Measurements from ENCODE around the gene PTPRE. TPM values are rescaled to one million over a fixed set of nuclear protein-coding genes. Genes with fewer than 3 reads are reported as not detected.

The PTPRE gene
- total and polyA plus RNA-seq, 9 donors = 3.3 to 6.3 (median 4.4) TPM

DNA sequence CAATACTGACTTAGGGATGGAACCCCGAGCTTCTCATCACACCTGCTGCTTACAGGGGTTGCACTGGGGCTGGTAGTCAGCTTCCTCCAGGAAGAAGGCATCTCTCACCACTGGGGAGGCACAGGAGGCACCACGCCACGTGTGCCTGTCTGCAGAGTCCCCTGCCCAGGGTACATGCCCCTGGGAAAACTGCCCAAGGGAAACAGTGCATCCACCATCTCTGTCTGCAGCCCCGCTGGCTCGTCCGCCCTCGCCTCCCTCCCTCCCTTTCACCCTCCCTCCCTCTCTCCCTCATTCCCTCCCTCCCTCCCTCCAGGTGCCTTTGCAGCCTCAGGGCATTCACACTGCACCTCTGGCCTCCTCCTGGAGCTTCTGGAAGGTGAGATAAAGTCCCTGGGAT, 101.1 kb downstream of the PTPRE start:
- Histone ChIP-seq H3K27me3 (ENCODE audit: control insufficient read depth, insufficient read depth, low read length) (peaks cover 3% of the 10 kb centered on the region), H3K27ac (ENCODE audit: low read length) (no peak overlapping the region), H3K4me1 (ENCODE audit: control insufficient read depth, insufficient read depth, low read length) (peaks cover 9% of the 10 kb centered on the region), H3K4me3 (ENCODE audit: low read length) (no peak overlapping the region), H3K9me3 (replicated peaks; ENCODE audit: control insufficient read depth, low read depth, low read length) (no peaks in the 10 kb centered on the region), H3K36me3 (ENCODE audit: control insufficient read depth, insufficient read depth, low read length) (no peaks in the 10 kb centered on the region)
- WGBS (ENCODE audit: insufficient coverage) = 75% methylated on average over 3 of the region's 7 CpGs
- no peak for DNase-seq

DNA sequence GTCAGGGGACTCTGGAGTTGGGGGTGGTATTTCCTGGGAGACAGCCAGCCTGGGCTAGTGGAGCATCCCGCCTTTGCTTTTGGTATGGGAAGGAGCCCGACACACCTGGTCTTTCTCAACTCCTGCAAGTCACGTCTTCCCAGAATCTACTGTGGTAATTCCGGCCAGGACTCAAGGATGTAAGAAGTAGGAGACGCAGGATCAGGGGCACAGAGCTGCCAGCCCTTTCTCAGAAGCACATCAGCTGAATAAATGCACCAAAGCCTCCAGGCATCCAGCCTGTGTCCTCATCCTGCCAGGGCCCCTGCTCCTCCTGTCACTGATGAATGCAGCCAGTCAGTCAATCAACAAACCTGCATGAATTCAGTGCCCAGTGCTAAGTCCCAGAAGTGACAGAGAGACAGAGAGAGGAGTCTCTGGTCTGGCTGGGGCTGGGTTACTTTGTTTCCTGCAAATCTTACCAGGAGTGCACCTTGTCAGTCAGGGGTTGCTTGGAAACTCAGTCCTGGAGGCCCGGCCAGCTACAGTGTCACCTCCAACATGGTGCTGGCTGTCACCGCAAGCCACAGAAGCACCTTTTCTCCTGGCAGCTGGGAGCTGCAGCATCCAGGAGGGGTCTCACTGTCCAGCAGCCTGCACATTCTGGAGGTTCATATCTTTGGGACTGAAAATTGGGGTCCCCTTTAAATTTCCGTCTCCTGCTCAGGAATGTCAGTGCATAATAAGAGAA, 101.8 kb downstream of the PTPRE start:
- no peak overlapping the region for H3K4me3 ChIP-seq (ENCODE audit: low read length)
- 73% methylated on average over 4 of the region's 8 CpGs for WGBS (ENCODE audit: insufficient coverage)
- no peaks in the 10 kb centered on the region for H3K36me3 ChIP-seq (ENCODE audit: control insufficient read depth, insufficient read depth, low read length)
- DNase-seq = no peak
- H3K27me3 ChIP-seq (ENCODE audit: control insufficient read depth, insufficient read depth, low read length) = peaks cover 3% of the 10 kb centered on the region
- H3K27ac ChIP-seq (ENCODE audit: low read length) = no peak overlapping the region
- H3K9me3 ChIP-seq (replicated peaks; ENCODE audit: control insufficient read depth, low read depth, low read length) = no peaks in the 10 kb centered on the region
- peaks cover 9% of the 10 kb centered on the region for H3K4me1 ChIP-seq (ENCODE audit: control insufficient read depth, insufficient read depth, low read length)

DNA sequence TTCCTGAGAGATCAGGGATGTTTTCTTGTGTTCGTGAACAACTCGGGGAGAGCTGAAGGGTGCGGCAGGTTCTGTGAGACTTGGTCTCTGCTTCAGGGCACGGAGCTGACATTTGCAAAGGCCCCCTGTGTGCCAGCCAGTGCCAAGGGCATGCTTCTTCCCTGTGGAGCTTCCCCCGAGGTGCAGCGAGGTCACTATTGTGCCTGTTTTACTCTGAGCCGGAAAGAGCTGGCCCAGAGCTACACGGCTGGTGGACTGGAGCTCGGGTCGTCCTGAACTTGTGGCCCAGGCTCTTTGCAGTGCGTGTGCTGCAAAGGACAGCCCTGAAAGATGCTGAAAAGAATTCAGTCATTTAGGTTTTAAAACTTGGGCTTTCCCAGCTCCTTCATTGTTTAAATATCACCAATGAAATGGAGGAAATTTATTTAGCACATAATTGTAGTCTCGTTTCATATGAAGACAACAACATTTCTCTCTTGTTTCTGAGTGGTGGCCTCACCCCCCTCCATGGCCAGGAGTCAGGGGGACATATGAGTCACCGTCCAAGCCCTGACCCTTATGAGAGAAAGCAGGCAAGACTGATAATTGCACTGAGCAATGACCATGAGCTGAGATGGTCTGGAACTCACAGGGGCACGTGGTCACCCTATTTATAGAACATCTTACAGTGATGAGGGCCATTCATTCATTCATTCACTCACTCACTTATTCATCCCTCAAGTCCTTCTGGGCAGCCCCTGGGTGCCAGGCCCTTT, 102.6 kb downstream of the PTPRE start:
- no peak overlapping the region for H3K27ac ChIP-seq (ENCODE audit: low read length)
- 62% methylated on average over 11 of the region's 14 CpGs for WGBS (ENCODE audit: insufficient coverage)

DNA sequence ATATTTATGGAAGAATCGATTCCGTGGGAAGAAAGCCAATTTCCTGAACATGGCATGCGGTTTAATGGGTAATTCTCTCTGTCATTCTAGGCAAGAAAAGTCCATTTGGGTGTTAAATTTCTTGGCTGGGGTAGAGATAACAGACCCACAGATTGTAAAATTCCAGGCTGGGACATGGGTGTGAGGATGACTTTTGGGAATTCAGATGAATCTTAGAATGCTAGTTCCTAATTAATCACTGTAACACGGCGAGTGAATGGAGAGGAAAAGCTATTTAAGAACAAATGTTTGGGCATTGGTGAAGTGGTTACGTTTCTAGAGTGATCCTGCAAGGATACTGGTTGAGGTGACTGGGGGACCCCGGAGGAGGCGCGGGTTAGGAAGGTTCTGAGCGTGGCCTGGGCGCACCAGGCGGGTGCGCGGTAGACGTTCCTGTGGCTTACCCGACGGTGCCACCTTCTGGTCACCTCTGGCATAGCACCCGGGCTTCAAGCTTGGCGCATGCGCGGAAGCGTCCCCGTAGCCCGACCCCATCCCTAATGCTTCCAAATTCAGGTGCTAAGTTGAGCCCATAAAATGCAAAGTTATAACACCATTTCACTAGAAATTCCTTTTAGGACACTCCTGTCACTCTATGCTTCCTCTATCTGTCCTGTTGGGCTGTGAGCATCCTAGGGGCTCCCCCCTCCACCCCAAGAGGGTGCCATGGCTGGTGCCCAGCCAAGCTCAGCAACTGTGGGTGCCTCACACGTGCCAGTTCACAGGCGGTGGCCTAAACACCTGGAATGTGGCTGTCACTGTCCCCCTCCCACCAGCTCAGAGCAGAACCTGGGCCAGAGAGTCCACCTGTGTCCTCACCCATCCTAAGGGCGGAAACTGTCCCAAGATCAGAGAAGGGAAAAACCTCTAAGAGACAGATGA, 104.4 kb downstream of the PTPRE start:
- H3K9me3 ChIP-seq (replicated peaks; ENCODE audit: control insufficient read depth, low read depth, low read length) = no peaks in the 10 kb centered on the region
- no peak overlapping the region for H3K27ac ChIP-seq (ENCODE audit: low read length)
- peak; percentile 77 for DNase-seq
- H3K36me3 ChIP-seq (ENCODE audit: control insufficient read depth, insufficient read depth, low read length) = no peaks in the 10 kb centered on the region
- no peak overlapping the region for H3K4me3 ChIP-seq (ENCODE audit: low read length)
- H3K4me1 ChIP-seq (ENCODE audit: control insufficient read depth, insufficient read depth, low read length) = peaks cover 9% of the 10 kb centered on the region
- 15% methylated on average over 25 of the region's 27 CpGs for WGBS (ENCODE audit: insufficient coverage)
- H3K27me3 ChIP-seq (ENCODE audit: control insufficient read depth, insufficient read depth, low read length) = peaks cover 3% of the 10 kb centered on the region

More for the DNA sequence above, 102.6 kb downstream of the PTPRE start:
- DNase-seq = no peak
- H3K9me3 ChIP-seq (replicated peaks; ENCODE audit: control insufficient read depth, low read depth, low read length) = no peaks in the 10 kb centered on the region
- H3K4me3 ChIP-seq (ENCODE audit: low read length) = no peak overlapping the region
- peaks cover 3% of the 10 kb centered on the region for H3K27me3 ChIP-seq (ENCODE audit: control insufficient read depth, insufficient read depth, low read length)
- H3K4me1 ChIP-seq (ENCODE audit: control insufficient read depth, insufficient read depth, low read length) = peaks cover 9% of the 10 kb centered on the region
- no peaks in the 10 kb centered on the region for H3K36me3 ChIP-seq (ENCODE audit: control insufficient read depth, insufficient read depth, low read length)

DNA sequence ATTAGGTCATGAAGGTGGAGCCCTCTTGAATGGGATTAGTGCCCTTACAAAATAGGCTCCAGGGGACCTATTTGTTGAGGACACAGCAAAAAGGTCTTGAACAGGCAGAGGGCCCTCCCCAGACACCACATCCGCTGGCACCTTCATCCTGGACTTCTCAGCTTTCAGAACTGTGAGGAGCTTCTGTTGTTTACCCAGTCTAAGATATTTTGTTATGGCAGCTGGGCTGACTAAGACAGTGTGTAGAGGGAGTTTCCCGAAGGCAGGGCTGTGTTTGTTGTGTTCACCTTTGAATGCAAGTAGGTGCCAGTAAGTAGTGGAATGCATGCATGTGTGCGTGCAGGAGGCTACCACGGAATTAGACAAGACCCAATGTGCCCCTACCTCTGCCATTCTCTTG, 106.7 kb downstream of the PTPRE start:
- Histone ChIP-seq H3K4me3 (ENCODE audit: low read length) (no peak overlapping the region), H3K27me3 (ENCODE audit: control insufficient read depth, insufficient read depth, low read length) (peaks cover 3% of the 10 kb centered on the region), H3K36me3 (ENCODE audit: control insufficient read depth, insufficient read depth, low read length) (no peaks in the 10 kb centered on the region), H3K9me3 (replicated peaks; ENCODE audit: control insufficient read depth, low read depth, low read length) (no peaks in the 10 kb centered on the region), H3K27ac (ENCODE audit: low read length) (no peak overlapping the region), H3K4me1 (ENCODE audit: control insufficient read depth, insufficient read depth, low read length) (peaks cover 21% of the 10 kb centered on the region)
- 67% methylated on average over 2 of the region's 4 CpGs for WGBS (ENCODE audit: insufficient coverage)
- no peak for DNase-seq

DNA sequence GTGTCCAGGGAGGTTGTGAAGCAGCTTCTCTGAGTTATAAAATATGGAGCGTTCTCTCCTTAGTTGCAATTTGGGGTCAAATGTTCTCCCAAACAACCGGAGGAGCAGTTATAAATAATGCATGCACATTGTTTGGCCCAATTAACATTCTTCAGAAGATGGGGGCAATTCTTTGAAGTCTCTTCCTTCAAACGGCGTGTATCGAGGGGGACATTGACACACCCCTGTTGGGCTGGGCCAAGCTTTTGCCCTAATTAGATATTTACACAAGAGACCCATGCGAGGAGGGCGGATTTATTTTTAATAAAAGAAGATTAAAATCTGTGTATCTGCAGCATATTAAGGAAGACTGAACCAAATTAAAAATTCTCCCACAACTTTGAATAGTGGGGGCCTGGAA, 107.3 kb downstream of the PTPRE start:
- Histone ChIP-seq H3K27ac (ENCODE audit: low read length) (no peak overlapping the region), H3K4me1 (ENCODE audit: control insufficient read depth, insufficient read depth, low read length) (peaks cover 23% of the 10 kb centered on the region), H3K9me3 (replicated peaks; ENCODE audit: control insufficient read depth, low read depth, low read length) (no peaks in the 10 kb centered on the region), H3K4me3 (ENCODE audit: low read length) (no peak overlapping the region), H3K27me3 (ENCODE audit: control insufficient read depth, insufficient read depth, low read length) (peaks cover 2% of the 10 kb centered on the region), H3K36me3 (ENCODE audit: control insufficient read depth, insufficient read depth, low read length) (no peaks in the 10 kb centered on the region)
- WGBS (ENCODE audit: insufficient coverage) = no CpG with 5 or more reads among the region's 7 CpGs
- no peak for DNase-seq

DNA sequence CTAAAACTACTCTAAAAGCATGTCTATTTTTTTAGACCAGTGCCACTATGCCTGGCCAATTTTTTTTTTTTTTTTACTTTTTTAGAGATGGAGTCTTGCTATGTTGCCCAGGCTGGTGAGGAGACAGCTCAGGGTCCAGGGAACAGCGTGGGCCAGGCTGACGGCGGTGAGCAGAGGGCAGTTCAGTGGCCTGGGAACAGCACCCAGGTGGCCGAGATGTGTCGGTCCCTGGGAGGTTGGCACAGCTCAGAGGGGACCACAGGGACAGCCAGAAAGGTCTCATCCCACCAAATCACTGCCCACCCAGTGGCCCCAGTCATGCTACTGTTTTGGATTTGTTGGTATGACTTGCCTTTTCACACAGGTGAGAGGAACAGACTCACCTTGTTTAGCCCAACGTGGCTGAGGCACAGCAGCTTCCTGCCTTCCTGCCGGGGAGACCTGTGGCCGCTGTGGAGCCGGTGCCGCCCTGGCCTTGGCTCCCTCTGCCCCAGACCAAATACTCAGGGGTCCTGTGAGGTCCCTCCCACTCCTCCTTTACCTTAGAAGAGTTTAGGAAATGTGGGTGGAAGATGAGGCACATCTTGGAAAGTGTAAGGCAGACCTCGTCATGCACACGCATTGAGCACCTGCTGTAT, 109.6 kb downstream of the PTPRE start:
- 92% methylated on average over 5 of the region's 12 CpGs for WGBS (ENCODE audit: insufficient coverage)
- no peaks in the 10 kb centered on the region for H3K36me3 ChIP-seq (ENCODE audit: control insufficient read depth, insufficient read depth, low read length)
- DNase-seq = no peak
- H3K27ac ChIP-seq (ENCODE audit: low read length) = no peak overlapping the region
- no peak overlapping the region for H3K4me3 ChIP-seq (ENCODE audit: low read length)
- peaks cover 16% of the 10 kb centered on the region for H3K4me1 ChIP-seq (ENCODE audit: control insufficient read depth, insufficient read depth, low read length)
- H3K27me3 ChIP-seq (ENCODE audit: control insufficient read depth, insufficient read depth, low read length) = no peaks in the 10 kb centered on the region
- no peaks in the 10 kb centered on the region for H3K9me3 ChIP-seq (replicated peaks; ENCODE audit: control insufficient read depth, low read depth, low read length)

DNA sequence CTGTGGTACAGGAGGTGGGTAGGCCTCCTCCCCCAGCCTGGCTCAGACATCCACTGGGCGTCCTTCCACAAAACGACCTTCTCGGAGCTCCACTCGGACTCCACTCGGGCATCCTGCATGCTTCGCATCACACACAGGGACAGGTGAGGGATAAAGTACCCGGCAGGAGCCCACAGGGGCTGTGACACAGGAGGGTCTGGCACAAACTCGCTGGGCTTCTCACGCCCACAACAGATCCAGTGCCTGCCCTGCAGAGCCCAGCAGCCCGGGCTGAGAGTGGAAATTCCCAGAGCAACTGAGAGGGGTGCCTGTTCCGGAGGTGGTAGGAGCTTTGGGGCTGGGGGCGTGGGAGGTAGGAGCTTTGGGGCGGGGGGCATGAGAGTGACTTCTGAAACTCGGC, 110.9 kb downstream of the PTPRE start:
- Histone ChIP-seq H3K27ac (ENCODE audit: low read length) (peak overlapping the region; percentile 29), H3K4me1 (ENCODE audit: control insufficient read depth, insufficient read depth, low read length) (peaks cover 14% of the 10 kb centered on the region), H3K27me3 (ENCODE audit: control insufficient read depth, insufficient read depth, low read length) (no peaks in the 10 kb centered on the region), H3K9me3 (replicated peaks; ENCODE audit: control insufficient read depth, low read depth, low read length) (no peaks in the 10 kb centered on the region), H3K4me3 (ENCODE audit: low read length) (peak overlapping the region; percentile 13), H3K36me3 (ENCODE audit: control insufficient read depth, insufficient read depth, low read length) (no peaks in the 10 kb centered on the region)
- 37% methylated on average over 11 of the region's 14 CpGs for WGBS (ENCODE audit: insufficient coverage)
- no peak for DNase-seq

DNA sequence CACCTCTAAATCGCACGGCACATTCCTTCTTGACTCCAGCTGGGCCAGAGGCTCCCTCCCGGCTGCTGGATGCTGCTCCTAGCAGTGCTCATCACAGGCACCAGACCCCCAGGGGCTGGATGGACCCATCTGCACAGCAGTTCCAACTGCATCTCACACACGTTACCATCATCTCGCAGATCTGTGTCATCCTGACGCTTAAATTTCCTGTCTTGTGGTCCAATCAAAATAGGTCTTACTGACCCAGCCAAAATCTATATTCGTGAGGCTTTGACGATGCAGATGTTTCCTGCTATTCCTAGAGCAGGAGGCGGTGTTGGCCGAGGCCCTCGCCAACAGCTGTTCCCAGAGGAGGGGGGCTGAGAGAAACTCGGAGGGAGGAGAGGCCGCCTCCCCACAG, 111.3 kb downstream of the PTPRE start:
- WGBS (ENCODE audit: insufficient coverage) = 6% methylated on average over 4 of the region's 13 CpGs
- DNase-seq = peak; percentile 95
- peak overlapping the region; percentile 29 for H3K27ac ChIP-seq (ENCODE audit: low read length)

More for the DNA sequence above, 111.3 kb downstream of the PTPRE start:
- Histone ChIP-seq H3K9me3 (replicated peaks; ENCODE audit: control insufficient read depth, low read depth, low read length) (no peaks in the 10 kb centered on the region), H3K4me3 (ENCODE audit: low read length) (peak overlapping the region; percentile 13), H3K36me3 (ENCODE audit: control insufficient read depth, insufficient read depth, low read length) (no peaks in the 10 kb centered on the region), H3K27me3 (ENCODE audit: control insufficient read depth, insufficient read depth, low read length) (no peaks in the 10 kb centered on the region), H3K4me1 (ENCODE audit: control insufficient read depth, insufficient read depth, low read length) (peaks cover 14% of the 10 kb centered on the region)
